Hepatocyte (in vitro differentiated cells): Measurements from ENCODE around the gene ASNSD1.

Experiments
- CTCF ChIP-seq: fragments of 200-600 bp; sonication (generic); IDR thresholded peaks from 2 replicates; pipeline ENCODE4 v1.5.1; 2016; ENCODE audit warnings: antibody characterized with exemption, mild to moderate bottlenecking; ENCODE audit not compliant: poor library complexity
- EZH2 ChIP-seq: fragments of 200-600 bp; sonication (generic); IDR thresholded peaks from 2 replicates; pipeline ENCODE4 v1.6.1; 2016; ENCODE audit warnings: antibody characterized with exemption, mild to moderate bottlenecking, borderline replicate concordance

- TF ChIP-seq EZH2 (no peak), CTCF (no peak)
Observed at GRCh38 chr2:189618197-189618596, 43.1 kb upstream of the ASNSD1 start.
